ENCODE data around the gene CNOT1.

Gene CNOT1

GRCh38 chr16:58629733-58630640 lies at the start of gene CNOT1 (continued):
- TF ChIP-seq TSHZ1 (tag by site-specific recombination; IDR thresholded peaks at IDR 0.05; ENCODE audit: borderline replicate concordance) (no peak), REST (tag by site-specific recombination; IDR thresholded peaks at IDR 0.05) (no peak), SCRT2 (tag by site-specific recombination; IDR thresholded peaks at IDR 0.05) (no peak), ZNF555 (tag by site-specific recombination; conservative IDR thresholded peaks at IDR 0.05) (no peak), ZNF324 (tag by site-specific recombination; IDR thresholded peaks at IDR 0.05) (no peak), ZBTB49 (tag by site-specific recombination; IDR thresholded peaks at IDR 0.05; ENCODE audit: low read depth) (no peak), ZBTB44 (tag by site-specific recombination; IDR thresholded peaks at IDR 0.05) (no peak), ZNF214 (tag by site-specific recombination; IDR thresholded peaks at IDR 0.05; ENCODE audit: borderline replicate concordance) (no peak), PRDM10 (tag by site-specific recombination; IDR thresholded peaks at IDR 0.05) (peak; percentile 92), ZNF398 (tag by site-specific recombination; IDR thresholded peaks at IDR 0.05) (no peak), PBX3 (CRISPR knock-in tag; IDR thresholded peaks at IDR 0.05) (no peak), YY1 (tag by site-specific recombination; IDR thresholded peaks at IDR 0.05) (peak; percentile 67), EGR2 (tag by site-specific recombination; IDR thresholded peaks at IDR 0.05; ENCODE audit: low read depth) (no peak), ZSCAN16 (tag by site-specific recombination; IDR thresholded peaks at IDR 0.05) (no peak), MYNN (tag by site-specific recombination; IDR thresholded peaks at IDR 0.05; ENCODE audit: borderline replicate concordance) (no peak), ZBTB21 (tag by site-specific recombination; IDR thresholded peaks at IDR 0.05) (no peak), ZNF600 (tag by site-specific recombination; IDR thresholded peaks at IDR 0.05) (peak; percentile 40; the same call in 1 of the 2 replicates), ZNF211 (tag by site-specific recombination; IDR thresholded peaks at IDR 0.05; ENCODE audit: low read depth) (no peak)
